Measurements from ENCODE around the gene NUTM2G.
"Not testable (repeated sequence)": the region's sequence is repeated elsewhere in the genome, so short reads cannot be mapped to it uniquely, and the experiment has no call there.

NUTM2G gene

DNA sequence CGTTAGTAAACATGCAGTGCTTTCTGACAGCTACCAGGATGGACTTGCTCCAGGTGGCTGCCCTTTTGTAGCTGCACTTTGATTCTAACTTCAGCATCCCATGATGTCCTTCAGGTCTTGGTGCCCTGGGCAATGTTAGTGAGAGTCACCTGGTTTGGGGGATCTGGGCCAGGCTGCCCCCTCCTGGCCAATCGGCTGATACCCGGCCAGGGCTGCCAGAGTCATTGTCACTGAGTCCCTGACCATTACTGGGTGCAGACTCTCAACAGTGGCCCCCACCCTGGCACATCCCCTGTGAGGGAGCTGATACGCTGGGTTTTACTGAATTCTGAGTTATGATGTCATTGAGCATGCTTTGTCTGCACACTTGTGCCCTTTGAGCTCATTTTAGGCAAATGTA is 13.5 kb downstream of the NUTM2G start:
- DNase-seq (ENCODE audit: low read depth) = not testable (repeated sequence)

DNA sequence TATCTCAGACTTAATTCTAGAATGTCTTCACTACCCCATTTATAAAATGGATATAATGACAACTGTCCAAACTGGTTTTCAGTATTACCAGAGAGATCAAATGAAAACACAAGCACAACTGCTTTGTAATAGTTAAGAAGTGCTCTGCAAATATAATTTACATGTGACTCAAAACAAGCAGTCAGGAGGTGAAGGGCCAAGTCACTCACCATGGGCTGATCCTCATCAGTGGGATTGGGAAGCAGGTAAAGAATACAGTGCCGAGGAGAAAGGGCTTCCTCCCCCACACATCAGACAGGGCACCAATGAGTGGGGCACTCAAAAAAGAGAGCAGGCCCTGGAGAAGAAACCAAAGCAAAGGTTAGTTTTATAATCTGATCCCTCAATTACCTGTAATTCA is 20.7 kb downstream of the NUTM2G start:
- not testable (repeated sequence) for DNase-seq (ENCODE audit: low read depth)

- not testable (repeated sequence) for DNase-seq (ENCODE audit: low read depth)
These were observed 21.9 kb downstream of the NUTM2G start for GRCh38 chr9:96950539-96950938.

GRCh38 chr9:96967591-96967990 is 38.9 kb downstream of the NUTM2G start:
- DNase-seq (ENCODE audit: low read depth) = not testable (repeated sequence)

GRCh38 chr9:96972552-96972951 is 43.9 kb downstream of the NUTM2G start:
- not testable (repeated sequence) for DNase-seq (ENCODE audit: low read depth)

- DNase-seq (ENCODE audit: low read depth) = peak; percentile 69
These were observed 45.4 kb downstream of the NUTM2G start for GRCh38 chr9:96974037-96974436.

GRCh38 chr9:96983496-96984122 is 55.0 kb downstream of the NUTM2G start:
- not testable (repeated sequence) for DNase-seq (ENCODE audit: low read depth)

DNA sequence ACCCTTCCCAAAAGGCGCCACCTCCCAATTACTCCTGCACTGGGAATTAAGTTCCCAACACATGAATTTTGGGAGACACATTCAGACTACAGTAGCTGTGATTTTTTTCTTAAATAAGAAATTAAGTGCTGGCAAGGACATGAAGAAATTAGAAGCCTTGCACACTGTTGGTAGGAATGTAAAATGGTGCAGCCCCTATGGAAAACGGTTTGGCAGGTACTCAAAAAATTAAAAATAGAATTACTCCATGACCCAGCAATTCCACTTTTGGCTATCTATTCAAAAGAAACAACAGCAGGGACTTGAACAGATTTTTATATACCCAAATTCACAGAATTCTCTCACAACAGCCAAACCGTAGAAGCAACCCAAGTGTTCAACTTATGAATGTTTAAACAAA is 55.5 kb downstream of the NUTM2G start:
- not testable (repeated sequence) for DNase-seq (ENCODE audit: low read depth)

DNA sequence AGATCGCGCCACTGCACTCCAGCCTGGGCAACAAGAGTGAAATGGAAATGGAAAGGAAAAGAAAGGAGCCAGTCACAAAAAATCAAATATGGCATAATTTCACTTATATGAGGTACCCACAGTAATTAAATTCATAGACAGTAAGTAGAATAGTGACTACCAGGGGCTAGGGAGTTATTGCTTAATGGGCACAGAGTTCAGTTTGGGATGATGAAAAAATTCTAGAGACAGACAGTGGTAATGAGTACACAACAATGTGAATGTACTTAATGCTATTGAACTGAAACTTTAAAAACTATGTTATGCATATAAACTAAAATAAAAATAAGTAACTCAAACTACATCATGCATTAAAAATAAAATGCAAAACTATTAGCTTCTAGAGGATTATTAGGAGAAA is 56.2 kb downstream of the NUTM2G start:
- not testable (repeated sequence) for DNase-seq (ENCODE audit: low read depth)
